ENCODE measurements around the gene SVEP1.

GRCh38 chr9:110337727-110338126 lies 241.8 kb downstream of the SVEP1 start, which contains the start of gene TXNDC8:
- no peak for TF ChIP-seq CTCF (conservative IDR thresholded peaks at IDR 0.05; ENCODE audit: low read depth, low read length)
- no peak for TF ChIP-seq EZH2 (IDR thresholded peaks at IDR 0.05; ENCODE audit: borderline replicate concordance, low read depth, low read length, poor library complexity, severe bottlenecking)

Data from A673 (cell line).